ENCODE results near the gene CAMTA1.

The CAMTA1 gene

GRCh38 chr1:7493711-7494454, 708.6 kb downstream of the CAMTA1 start:
- no peak overlapping the region for H3K4me3 ChIP-seq (ENCODE audit: low read depth, low read length)
- TF ChIP-seq CTCF (conservative IDR thresholded peaks at IDR 0.05; ENCODE audit: low read depth, low read length), result no peak
- DNase-seq (ENCODE audit: low read depth), result no peak

- DNase-seq (ENCODE audit: low read depth), result no peak
- H3K4me3 ChIP-seq (ENCODE audit: low read depth, low read length), result no peak overlapping the region
- TF ChIP-seq CTCF (conservative IDR thresholded peaks at IDR 0.05; ENCODE audit: low read depth, low read length), result no peak
These were observed 710.7 kb downstream of the CAMTA1 start for GRCh38 chr1:7495962-7496361.

- DNase-seq (ENCODE audit: low read depth), result no peak
- TF ChIP-seq CTCF (conservative IDR thresholded peaks at IDR 0.05; ENCODE audit: low read depth, low read length), result no peak
- H3K4me3 ChIP-seq (ENCODE audit: low read depth, low read length), result no peak overlapping the region
These were observed 711.9 kb downstream of the CAMTA1 start for GRCh38 chr1:7497107-7497637.

- H3K4me3 ChIP-seq (ENCODE audit: low read depth, low read length), result no peak overlapping the region
- TF ChIP-seq CTCF (conservative IDR thresholded peaks at IDR 0.05; ENCODE audit: low read depth, low read length), result no peak
- DNase-seq (ENCODE audit: low read depth), result no peak
These were observed 715.3 kb downstream of the CAMTA1 start for GRCh38 chr1:7500381-7501083.

DNA sequence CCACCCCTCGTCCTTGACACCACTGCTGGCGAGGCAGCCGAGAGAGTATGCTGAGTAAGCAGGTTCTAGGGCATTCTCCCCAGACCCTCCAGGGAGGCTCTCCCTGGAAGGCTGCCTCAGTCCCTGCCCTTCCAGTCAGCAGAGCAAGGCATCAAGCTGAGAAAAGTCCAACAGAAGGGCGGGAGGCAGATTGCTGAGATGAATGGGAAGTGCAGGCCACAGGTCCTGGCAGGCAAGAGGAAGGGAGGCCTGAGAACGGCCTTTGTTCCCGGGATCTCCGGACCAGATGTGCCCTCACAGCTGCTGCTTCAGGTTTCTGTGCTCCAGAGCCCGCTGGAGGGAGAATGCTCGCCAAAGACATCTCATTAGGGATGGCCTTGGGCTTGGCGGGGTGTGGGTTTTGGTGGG, 715.8 kb downstream of the CAMTA1 start:
- no peak for TF ChIP-seq CTCF (conservative IDR thresholded peaks at IDR 0.05; ENCODE audit: low read depth, low read length)
- no peak overlapping the region for H3K4me3 ChIP-seq (ENCODE audit: low read depth, low read length)
- no peak for DNase-seq (ENCODE audit: low read depth)

DNA sequence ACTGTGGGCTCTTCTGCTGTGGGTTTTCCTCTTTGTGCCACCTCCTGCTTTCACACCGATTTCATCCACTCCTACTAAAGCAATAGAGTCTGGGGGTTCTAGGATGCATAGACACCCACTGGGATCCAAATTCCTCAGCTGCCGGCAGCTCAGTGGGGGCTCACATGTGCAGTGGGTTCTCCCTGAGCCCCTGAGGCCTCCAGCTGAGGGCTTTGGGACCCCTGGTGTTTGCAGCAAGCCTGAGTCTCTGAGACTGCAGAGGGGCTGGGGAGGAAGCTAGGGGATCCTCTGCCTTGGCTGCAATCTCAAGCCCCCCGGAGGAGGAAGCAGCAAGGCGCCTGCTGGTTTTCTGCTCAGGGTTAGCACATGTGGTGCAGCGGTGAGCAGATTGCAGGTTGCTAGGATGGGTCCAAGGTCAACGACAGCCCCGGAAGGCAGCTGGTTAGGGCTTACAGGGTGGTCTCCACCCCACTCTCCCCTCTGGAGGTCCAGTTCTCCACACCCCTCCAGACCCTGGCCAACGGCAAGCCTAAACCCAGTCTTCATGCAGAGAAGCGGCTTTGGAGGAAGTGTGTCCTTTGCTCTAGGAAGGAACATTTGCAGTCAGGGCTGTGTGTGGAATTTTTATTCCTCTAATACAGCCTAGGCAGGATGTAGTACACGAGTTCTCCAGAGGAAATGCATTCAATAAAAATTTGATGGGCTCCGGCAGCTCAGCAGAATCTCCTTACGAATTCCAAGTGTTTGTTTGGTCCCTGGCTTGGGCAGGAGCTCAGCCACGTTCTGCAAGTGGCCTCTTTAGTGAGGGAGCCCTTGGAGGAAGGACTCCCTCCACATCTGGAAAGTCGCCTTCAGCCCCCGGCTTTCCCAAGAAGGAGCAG, 716.7 kb downstream of the CAMTA1 start:
- TF ChIP-seq CTCF (conservative IDR thresholded peaks at IDR 0.05; ENCODE audit: low read depth, low read length), result no peak
- no peak for DNase-seq (ENCODE audit: low read depth)
- H3K4me3 ChIP-seq (ENCODE audit: low read depth, low read length), result no peak overlapping the region

Data from choroid plexus epithelial cell (primary cell).